GM21381 (cell line): ENCODE data around the gene SPHKAP.
"Not testable (repeated sequence)": the region's sequence is repeated elsewhere in the genome, so short reads cannot be mapped to it uniquely, and the experiment has no call there.

ENCODE experiments used
- ATAC-seq: cut with Tn5 transposase; IDR thresholded peaks from one replicate; pipeline ENCODE4 v1.9.1; 2021; ENCODE audit warnings: mild to moderate bottlenecking, moderate library complexity; ENCODE audit not compliant: unreplicated experiment

The SPHKAP gene

DNA sequence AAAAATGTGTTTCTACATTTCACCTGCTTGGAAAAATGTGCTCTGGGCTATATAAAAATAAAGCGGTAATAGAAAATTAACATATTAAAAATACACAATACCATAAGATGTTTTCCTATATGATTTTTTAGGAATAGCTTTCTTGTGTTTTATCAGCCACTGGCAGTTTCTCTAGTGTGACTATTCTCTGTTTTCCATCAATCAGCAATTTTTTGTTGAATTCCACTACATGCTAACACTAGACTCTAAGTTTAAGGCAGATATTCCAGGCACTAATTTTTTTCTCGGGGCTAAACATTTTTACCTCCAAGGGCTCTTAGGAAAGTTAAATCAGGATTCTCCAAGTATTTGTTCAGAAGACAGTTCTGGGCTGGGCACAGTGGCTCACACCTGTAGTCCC is 140.5 kb downstream of the SPHKAP start:
- ATAC-seq: no peak

DNA sequence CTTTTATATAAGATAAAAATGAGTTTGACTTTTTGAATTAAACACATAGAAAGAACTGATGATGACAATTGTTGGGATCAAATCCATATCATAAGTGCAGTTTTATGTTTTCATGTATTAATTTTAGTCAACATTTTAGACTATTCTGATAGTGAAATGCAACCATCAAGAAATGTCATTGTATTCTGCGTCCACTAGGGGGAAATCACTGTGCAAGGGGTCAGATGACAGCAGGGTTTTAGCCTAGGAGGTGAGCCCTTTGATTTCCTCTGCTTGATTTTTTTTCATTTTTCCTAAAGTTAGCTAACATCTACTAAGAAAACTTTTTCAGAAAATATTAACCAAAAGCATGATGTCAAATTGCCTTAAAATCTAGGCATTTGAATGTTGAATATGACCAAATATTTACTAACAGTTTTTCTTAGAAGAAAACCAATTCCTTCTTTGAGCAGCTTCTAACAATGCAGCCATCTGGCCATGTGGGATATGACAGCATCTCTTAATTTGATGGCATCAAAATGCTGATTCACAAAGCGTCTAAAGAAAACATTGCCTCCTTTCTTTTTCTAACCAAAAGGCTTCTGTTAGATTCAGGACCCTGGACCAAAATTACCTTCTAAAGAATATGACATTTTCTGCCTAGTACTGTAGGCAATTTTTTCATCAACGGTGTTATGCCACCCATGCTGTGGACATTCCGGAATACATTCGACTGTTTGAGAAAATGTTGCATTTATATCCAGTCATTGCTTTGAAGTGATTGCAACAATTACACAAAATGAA is 141.5 kb downstream of the SPHKAP start:
- ATAC-seq: peak; percentile 85

DNA sequence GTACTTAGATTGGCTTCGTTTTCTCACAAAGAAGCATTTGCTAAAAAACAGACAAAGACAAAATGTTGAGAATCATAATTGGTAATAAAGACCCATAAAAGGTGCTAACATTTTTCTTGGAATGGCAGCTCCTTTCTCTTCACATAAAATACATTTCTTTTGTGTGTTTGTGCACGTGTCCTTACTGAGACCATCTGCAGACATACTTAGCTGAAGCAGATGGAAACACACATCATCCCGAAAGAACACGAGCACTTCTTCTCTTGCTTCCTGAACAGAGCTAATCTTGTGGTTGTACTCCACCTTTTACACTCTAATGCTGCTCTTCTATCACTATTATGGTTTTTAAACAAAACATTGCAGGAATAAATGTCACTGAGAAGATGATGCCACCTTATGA is 142.5 kb downstream of the SPHKAP start:
- ATAC-seq: no peak

DNA sequence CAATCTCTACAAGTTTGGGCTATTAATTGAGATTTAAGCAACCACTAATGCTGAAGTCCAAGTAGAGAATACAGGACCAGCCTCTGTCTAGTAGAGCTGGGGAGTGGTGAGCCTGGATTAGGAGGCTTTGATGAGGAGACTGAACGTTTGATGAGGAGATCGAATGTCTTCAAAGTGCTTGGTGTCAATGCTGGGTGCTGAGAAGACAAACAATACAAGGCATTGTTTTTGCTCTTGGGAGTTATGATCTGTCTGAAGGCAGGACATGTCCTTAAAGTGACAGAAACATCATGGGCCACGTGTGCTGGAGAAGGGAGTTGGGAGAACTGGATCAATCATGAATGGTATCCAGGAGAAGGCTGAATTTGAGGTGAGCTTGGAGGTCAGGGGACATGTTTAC is 143.6 kb downstream of the SPHKAP start:
- no peak for ATAC-seq

DNA sequence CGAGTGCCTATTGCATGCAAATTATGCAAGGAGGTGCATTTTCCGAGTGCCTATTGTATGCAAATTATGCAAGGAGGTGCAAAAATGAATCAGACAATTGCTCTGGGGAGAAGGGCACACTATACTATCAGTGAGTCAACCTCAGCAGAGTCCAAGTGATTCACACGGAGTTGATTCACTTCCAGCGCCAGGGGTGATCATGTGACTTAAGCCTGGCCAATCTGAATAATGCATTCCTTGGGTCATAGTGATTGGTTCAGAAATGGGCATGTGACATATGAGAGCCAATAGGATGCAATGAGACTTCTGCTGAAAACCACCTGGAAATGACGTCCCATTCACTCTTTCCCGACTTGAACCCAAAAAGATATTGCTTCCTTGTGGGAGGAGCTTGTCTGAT is 157.9 kb downstream of the SPHKAP start:
- no peak for ATAC-seq

DNA sequence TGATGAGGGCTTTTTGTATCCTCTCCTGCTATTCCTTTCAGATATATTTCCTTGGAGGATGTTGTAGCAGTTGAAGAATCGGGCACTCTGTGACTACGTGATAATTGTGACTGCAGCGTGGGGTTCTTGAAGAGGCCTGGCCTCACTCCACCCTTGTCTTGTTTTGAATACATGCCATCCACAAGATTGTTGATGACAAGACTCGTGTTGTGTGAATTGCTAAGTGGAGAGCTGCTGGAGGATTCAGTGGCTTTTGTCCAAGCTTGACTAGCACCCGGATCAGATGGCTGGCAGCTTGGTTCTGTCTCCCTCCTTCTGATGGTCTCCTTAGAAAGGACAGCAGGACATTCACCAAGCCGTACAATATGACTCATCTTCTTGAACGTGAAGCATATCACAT is 163.2 kb downstream of the SPHKAP start:
- ATAC-seq: no peak

DNA sequence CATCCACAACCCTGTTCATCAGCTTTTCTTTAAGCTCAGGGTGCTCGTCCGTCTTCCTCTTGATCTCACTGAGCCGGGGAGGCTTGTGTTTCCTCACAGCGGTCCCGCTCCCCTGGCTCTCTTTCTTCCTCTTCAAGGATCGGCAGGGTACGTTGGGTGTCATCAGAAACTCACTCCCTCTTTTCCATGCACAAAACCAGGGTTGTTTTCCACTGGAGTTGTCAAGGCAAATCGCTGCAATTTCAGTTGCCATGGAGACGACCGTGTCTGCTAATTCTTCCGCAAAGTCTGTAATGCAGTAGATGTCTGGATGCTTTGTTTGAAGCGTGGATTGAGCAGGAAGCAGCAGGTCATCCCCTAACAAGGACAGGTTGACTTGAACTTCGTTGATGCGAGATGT is 163.7 kb downstream of the SPHKAP start:
- ATAC-seq: no peak

DNA sequence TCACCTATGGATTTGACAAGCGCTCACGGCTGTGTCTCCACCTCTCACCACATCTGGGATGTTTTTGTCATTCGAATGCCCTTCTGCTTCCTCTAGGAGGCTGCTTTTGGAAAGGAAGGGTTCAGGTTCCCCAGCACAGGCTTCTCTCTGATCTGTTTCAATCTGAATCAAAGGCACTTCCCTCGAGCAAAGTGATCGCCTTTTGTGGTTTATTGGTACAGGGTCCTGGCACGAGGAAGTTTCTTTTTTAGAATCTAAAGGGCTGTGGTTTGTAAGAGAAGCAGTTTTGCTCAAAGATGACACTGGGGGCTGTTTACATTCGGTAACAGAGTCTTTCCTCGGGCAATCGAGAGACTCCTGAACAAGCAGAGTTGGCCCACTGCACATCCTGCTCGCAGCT is 165.1 kb downstream of the SPHKAP start:
- ATAC-seq: no peak

DNA sequence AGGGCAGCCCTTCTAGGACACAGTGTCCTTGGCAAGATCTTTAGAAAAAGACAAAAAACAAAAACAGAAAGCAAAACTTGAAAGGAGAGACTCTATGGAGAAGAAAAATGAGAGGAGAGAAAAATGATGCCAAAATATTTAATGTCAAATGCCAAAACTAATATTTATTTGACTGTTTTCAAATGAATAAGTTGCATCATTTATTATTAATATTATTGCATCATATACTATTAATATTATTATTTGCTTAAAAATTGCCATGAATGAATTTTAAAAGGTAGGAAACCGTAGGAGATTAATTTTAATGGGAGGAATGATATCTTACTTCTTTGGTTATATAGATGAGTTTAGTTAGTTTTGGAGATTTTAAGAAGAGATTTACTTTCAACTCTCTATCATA is 165.7 kb downstream of the SPHKAP start:
- ATAC-seq: no peak

DNA sequence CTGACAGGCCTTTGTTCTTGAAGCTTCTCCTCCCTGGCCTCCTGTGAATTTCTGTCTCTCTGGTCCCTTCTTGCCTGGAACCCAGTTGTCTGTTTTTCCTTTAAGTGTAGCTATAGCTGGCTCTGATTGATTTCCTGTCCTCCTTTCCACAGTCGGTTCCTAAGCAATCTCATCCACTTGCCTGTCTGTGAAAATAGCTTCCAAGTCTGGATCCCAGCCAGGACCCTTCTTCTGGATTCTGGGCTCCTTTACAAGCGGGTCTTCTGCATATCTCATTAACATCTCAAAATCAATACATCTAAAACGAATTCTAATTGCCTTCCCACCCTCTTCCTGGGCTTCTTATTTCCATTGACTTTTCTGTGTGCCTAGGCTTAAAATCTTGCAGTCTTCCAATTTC is 185.1 kb downstream of the SPHKAP start:
- ATAC-seq: no peak

DNA sequence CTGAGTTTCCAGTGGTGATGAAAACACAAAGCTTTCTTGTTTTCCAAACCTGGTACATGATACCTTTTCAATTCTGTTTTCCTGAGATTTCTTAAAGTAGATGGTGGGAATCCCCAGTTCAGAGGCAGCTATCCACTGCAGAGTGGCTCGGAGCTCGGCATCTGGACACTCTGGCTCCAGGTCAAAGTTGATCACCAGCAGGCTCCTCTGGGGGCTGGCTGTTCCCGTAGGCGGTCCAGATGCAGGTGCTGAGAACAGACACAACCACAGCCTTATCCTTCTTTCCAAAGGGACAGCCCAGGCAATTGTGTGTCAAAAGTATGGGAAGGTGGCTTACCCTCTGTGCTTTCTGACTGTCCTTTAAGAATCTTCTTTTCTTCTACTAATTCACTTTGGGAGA is 190.6 kb downstream of the SPHKAP start:
- ATAC-seq: no peak

DNA sequence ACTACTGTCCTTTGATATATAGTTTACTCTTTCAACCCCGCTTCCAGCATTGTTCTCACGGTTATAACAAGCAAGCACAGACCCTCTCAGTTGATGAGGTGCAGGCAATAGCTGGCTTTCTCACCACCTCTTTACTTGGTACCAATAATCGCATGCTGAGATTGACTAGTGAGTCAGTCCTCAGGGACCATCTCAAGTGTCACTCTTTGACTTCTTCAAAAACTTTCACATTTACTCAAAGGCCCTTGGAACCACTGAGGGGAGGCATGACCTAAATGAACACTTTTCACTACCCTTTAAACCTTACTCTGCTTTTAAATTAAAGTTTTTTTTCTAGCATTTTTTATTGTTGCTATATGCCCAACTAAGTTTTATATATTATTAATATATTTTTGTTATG is 208.2 kb downstream of the SPHKAP start:
- ATAC-seq: no peak

DNA sequence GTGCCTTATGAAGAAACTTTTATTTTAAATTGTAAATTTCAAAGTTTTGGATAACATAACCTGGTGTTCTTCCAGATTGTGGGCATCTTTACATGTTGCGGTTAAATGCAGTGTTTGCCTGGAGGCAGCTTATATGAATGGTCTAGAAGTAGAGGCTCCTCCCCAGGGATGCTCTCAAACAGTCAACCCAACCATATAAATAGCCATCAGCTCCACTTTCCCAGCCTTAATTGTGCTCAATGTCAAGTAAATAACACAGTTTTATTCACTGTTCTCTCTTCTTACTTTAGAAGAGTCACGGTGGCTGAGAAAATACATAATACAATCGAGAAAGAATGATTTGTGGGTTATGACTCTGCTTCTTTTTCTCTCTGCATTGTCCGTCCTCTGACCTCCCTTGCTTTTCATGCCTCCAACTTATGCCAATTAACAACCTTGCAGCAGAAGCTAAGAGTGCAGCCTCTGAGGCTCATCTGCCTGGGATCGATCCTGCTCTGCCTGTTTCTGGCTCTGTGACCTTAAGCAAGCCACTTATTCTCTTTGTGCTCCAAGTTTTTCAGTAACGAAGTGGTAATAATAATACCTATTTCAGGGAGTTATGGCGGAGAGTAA is 209.8 kb downstream of the SPHKAP start:
- ATAC-seq: no peak

DNA sequence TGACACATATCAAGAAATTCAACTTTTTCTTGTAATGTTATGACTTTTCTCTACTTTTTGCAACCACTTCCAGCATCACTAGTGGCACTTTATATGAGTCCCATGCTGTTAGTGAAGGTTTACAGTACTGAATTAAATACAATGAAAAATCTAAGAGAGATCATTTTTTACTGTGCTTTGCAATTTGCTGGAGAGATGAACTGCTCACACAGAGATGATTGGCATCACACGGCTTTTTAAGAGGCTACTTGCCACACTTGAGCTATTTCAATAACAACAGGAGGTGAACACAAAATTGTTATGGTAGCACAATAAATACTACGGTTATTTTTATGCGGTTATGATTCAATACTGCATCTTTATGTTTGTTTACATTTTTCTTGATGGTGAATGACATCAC is 221.2 kb downstream of the SPHKAP start:
- ATAC-seq: no peak

DNA sequence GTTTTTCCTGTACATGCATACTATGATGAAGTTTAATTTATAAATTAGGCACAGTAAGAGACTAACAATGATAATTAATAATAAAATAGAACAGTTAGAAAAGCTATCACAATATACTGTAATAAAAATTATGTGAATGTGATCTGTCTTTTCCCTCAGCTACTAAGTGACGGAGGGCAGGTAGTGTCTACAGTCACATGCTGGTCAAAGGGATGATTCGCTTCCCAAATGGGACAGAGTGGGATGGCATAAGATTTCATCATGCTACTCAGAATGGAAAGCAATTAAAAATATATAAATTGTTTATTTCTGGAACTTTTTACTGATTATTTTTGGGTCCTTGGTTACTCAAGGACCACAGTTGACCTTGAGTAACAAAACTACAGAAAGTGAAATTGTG is 238.5 kb downstream of the SPHKAP start:
- no peak for ATAC-seq

DNA sequence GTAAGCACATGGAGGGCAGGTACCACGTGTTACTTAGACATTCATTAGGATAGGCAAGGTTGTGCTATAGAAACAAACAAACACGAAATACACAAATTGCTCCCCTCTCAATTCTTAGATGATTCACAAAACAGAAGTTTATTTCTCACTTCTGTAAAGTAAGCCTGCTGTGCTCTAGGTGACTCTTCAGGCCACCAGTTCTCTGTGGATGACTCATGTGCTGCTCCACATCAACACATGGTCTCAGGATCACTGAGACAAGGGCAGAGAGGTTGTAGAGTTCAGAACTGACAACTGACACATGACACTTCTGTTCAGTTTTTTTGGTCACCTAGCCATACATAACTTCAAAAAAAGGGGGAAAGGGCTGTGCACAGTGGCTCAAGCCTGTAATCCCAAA is 239.5 kb downstream of the SPHKAP start:
- ATAC-seq: no peak

DNA sequence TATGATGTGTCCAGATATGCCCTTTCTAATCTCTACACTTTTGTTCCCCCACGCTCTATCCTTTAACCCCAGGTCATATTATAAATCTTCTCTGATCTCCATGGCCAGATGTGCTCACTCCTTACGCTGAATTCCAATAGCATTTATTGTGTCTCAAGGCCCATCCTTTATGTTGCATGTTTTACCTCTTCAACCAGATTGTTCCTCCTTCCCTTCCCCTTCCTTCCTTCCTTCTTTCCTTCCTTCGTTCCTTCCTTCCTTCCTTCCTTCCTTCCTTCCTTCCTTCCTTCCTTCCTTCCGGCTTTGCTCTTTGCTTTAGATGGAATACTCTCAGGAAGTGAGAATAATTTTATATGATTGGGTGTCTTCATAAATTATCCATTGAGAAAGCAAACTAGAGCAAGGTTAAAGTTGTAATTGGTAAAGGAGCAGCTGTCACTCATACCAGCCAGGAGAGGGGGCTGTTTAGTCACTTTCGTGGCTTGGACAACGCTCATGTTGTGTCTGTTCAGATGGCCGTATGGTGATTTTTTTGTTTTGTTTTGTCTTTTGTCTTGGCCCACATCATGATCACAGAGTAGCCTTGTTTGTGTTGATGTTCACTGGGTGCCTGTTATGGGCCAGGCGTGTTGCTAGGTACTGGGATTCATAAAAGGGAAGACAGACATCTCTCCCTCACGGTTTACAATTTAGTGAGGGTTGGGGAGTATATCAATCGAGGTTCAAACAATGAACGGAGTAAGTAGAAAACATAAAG is 242.0 kb downstream of the SPHKAP start:
- no peak for ATAC-seq

DNA sequence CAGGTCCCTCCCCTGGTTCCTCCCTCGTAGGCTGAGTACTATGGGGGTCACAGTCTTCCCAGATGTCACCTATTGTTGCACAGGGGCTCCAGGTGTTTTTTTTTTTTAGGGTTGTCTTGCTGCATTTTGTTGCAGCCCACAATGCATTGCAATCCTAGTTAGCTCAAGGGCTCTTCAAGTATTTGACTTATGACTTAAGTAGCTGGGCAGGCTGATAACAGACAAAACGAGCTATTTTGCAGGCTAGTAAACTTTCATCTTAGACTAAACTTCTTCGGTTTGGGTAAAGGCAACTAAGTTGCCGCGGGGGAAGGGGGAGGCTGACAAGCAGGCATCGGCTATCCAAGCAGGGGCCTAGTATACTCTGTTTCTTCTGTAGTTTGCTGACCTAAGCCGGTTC is 245.2 kb downstream of the SPHKAP start:
- ATAC-seq: not testable (repeated sequence)

DNA sequence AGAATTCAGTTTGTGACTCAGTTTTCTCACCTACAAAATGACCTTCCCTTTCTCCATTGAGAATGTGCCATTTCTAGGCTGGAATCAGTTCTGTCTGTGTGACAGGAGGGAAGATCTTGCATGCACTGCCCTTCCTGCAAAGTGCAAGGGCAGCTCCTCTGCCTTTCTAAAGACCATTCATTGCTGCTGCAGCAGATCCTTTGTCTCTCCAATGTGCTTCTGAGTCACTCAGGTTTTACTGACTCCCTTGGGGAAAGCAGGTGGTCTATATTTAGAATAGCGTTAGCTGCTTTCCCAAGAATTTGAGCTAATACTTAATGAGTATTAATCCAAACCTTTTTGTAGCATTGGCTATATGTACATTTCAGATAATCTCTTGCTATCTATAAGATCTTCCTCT is 247.6 kb downstream of the SPHKAP start:
- ATAC-seq: no peak

DNA sequence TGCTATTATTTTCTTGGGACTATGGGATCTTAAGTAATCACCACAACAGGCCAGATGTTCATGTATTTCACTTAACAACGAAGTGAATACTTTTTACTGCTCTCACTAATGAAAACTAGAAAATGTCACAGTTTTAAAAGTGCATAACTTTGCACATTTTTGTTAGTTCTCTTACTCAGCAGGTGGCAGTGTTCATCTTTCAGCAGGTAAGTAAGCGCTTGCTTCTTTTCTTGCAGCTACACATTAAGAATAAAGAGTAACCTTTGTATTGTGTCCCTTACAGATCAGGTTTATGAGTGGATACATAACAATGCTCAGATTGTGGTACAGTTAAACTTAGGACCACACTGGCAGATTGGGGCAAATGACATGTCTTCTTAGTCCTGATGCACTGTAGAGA is 249.1 kb downstream of the SPHKAP start:
- no peak for ATAC-seq

DNA sequence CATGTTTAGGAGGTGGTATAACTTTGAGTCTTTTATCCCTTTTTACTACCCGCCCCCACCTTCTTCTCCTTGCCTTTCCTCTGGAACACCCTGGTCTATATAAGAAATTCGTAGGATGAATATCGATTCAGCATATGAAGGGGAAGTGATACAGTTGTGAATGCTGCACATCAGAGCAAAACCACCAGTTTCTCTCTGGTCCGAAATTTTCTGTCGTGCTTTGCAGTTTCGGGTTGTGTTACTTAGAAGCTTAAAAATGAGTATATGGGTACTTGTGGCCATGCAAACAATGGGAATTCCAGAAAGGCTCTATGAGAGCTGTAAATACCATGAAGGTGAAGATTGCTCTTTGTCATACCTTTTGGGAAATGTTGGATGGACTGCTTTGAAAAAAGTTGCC is 249.5 kb downstream of the SPHKAP start:
- ATAC-seq: no peak
